GM12801 (cell line): ENCODE results near the gene APOL2.

Experiments used
- CTCF ChIP-seq: IDR thresholded peaks from one replicate; pipeline ENCODE4 v1.5.1; 2011; ENCODE audit warnings: control low read depth; ENCODE audit not compliant: insufficient read length; ENCODE audit errors: extremely low read depth

The APOL2 gene

DNA sequence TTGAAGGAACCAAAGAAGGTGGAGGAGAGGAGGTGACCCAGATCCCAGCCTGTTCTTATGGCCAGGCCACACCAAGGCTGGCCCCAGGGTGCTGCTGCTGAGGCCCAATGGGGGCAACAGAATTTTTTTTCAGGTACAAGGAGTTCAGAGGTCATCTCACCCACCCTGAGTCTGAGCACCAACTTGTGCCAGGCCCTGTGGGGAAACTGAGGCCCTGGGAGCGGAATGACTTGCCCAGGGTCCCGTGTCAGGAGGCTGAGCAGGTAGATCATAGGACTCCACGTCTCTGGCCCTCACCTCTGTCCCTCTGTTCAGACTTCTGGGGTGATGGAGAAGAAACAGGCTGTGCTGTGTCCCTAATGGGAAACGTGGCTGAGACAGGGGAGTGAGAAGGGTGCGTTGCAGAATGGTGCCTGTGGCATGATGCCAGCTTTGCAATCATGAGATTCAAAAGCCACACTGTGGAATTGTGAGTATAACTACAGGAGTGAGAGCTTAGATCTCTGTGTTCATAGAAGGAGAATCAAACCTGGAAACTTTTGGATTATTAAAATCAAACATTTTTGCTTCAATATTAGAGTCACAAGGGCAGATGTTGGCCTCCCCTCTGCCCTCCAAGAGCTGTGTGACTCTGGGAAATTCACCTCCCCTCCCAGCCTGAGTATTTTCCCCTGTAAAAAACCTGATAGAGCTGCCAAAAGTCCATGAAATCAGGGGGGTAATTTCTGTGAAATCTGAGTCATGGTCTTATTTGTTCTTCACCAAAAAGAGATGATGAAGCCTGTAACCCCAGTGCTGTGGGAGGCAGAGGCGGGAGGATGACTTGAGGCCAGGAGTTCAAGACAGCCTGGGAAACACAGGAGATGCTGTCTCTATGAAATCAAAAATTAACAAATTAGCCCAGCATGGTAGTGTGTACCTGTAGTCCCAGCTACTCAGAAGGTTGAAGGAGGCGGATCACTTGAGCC is 14.5 kb upstream of the APOL2 start:
- TF ChIP-seq CTCF = no peak

DNA sequence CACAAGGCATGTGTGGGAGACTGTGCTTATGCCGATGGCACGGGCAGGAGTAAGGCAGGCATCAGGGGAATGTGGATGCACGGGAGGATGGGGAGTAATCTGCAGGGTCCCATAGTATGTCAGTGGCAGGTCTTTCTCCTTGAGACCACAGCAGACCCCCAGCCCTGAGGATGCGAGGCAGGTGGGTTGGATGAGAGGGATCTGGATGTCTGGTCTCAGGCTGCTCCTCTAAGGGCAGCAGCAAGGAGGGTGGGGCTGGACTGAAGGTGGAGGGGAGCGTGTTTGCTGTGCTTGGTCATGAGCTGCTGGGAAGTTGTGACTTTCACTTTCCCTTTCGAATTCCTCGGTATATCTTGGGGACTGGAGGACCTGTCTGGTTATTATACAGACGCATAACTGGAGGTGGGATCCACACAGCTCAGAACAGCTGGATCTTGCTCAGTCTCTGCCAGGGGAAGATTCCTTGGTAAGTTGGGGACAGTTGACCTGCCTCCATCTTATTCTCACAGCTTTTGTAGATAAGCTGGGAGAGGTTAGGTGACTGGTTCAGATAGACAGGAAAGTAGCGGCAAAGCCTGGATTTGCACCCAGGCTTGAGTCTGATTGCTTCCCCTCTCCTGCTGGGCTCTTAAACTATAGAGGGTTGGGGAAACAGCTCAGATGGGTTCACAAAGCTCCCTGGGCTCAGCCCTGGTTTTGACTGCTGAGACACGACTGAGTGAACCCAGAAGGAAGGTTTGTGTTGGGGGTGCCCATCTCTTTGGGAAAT is 13.6 kb upstream of the APOL2 start, which contains the start of gene APOL1:
TSS of gene APOL1 (plus strand) at position 380 of the 769 bp plus-strand sequence. CDS start 1,823 bp downstream, outside the sequence.
- no peak for TF ChIP-seq CTCF

- TF ChIP-seq CTCF = no peak
Observed at GRCh38 chr22:36249160-36249559, 9.8 kb upstream of the APOL2 start.

DNA sequence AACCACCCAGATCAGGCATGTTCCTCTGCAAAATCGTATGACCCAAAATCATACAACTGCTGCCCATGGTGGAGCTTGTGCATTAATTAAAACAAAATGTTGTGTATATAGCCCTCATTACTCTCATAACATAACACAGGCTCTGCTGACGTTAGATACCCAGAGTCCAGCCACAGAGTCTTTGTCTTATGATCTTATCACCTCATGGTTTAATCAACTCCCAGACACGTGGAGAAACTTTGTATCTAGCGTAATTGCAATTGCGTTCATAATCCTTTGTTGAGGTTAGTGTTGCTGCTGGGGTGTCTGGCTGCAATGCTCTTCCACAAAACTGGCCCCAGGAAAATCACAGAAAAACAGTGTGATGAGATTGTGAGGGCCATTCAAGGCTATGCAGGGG is 8.6 kb upstream of the APOL2 start:
- TF ChIP-seq CTCF = no peak

- TF ChIP-seq CTCF = no peak
Observed at GRCh38 chr22:36246718-36247117, 7.4 kb upstream of the APOL2 start.

DNA sequence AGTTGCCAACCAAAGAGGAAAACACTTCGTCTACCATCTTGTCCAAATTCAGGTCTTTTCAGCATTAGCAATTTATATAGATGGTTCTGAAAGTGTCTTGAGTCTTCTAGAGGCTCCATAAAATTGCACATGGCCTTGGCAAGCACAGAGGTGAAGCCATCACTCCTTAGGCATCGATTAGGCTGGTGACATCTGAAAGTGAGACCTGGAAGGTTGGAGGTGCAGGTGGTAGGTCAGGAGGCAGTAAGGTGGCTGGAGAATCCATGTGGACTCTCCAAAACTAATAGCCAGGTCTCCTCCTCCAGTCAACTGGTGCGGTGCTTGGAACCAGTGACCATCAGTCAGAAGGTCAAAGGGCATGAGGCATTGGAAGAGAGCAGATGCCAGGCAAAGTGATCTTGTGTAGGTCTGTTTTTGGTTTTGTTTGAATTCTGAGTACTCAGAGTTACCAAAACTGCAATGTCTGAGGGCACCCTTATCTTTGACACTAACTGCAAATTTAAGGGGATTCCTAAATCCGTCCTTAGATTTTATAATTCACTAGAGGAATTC is 6.6 kb upstream of the APOL2 start:
- no peak for TF ChIP-seq CTCF
